Endothelial cell of umbilical vein (primary cell): ENCODE data around the gene FASLG. TPM values are rescaled to one million over a fixed set of nuclear protein-coding genes. Genes with fewer than 3 reads are reported as not detected.

ENCODE experiments used
- BruUV-seq: library from RNA; stranded (reverse); fragments of 400-500 nt; replicated peaks from 2 replicates; lab custom pipeline; 2021; lab: Mats Ljungman, UMichigan
- CTCF ChIA-PET: fragments of 300-600, 350-600 bp; sonication (Branson Sonifier 250); formaldehyde crosslinking; loops from one replicate; lab custom pipeline; 2021; ENCODE audit warnings: antibody characterized with exemption, inconsistent platforms; lab: Charles Lee
- POLR2A ChIA-PET: fragments of 300-600, 350-600 bp; sonication (Branson Sonifier 250); formaldehyde crosslinking; loops from one replicate; lab custom pipeline; 2021; ENCODE audit warnings: antibody characterized with exemption, inconsistent platforms; lab: Charles Lee
- DNase-seq: peaks from one replicate; pipeline ENCODE4 v3.0.0-alpha.2; 2011; ENCODE audit warnings: low read depth, low spot score
- FAIRE-seq: peaks from 2 replicates; lab custom pipeline; 2011; peaks lifted over from hg19 to GRCh38; lab: Jason Lieb, UNC
- H2AFZ ChIP-seq: 2 replicates; pipeline ENCODE4 v1.6.0; 2012; ENCODE audit warnings: low read depth, low read length, control low read depth, inconsistent platforms
- H3K27ac ChIP-seq: 2 replicates; pipeline ENCODE4 v1.5.1; 2011; ENCODE audit warnings: low read depth, mild to moderate bottlenecking, control low read depth, low read length, moderate library complexity; ENCODE audit not compliant: insufficient read depth
- H3K27me3 ChIP-seq, 2 experiments: 2 replicates each; pipeline versions ENCODE4 v1.6.0 to v1.6.1; 2011; ENCODE audit warnings: low read length in 2 of 2, mixed read lengths in 1 of 2; ENCODE audit not compliant: control insufficient read depth in 2 of 2, insufficient read depth in 2 of 2
- H3K36me3 ChIP-seq, 2 experiments: 2 replicates in 1 of 2; 3 replicates in 1 of 2; pipeline ENCODE4 v1.5.1; 2011; ENCODE audit warnings: low read length in 2 of 2, mild to moderate bottlenecking in 1 of 2, moderate library complexity in 1 of 2; ENCODE audit not compliant: control insufficient read depth in 2 of 2, insufficient read depth in 2 of 2; ENCODE audit errors: extremely low read depth in 1 of 2
- H3K4me1 ChIP-seq: 3 replicates; pipeline ENCODE4 v1.5.1; 2011; ENCODE audit warnings: mild to moderate bottlenecking, low read length; ENCODE audit not compliant: control insufficient read depth, insufficient read depth; ENCODE audit errors: extremely low read depth
- H3K4me2 ChIP-seq: 2 replicates; pipeline ENCODE4 v1.6.1; 2011; ENCODE audit warnings: low read length, control low read depth, mixed read lengths; ENCODE audit not compliant: insufficient read depth
- H3K4me3 ChIP-seq, 3 experiments: fragments of 200-600 bp in 1 of 3; sonication (generic), shearing (Covaris generic) in 1 of 3; replicated peaks in 1 of 3; 2 replicates each; pipeline ENCODE4 v1.5.1; 2011 to 2016; ENCODE audit warnings: control low read depth in 3 of 3, low read length in 3 of 3, mild to moderate bottlenecking in 2 of 3, inconsistent platforms in 1 of 3, low read depth in 1 of 3, moderate library complexity in 1 of 3; ENCODE audit not compliant: insufficient read depth in 1 of 3
- H3K79me2 ChIP-seq: 2 replicates; pipeline ENCODE4 v1.6.0; 2012; ENCODE audit warnings: low read length, inconsistent platforms; ENCODE audit not compliant: control insufficient read depth, insufficient read depth
- H3K9ac ChIP-seq: replicated peaks from 2 replicates; pipeline ENCODE3; 2011; ENCODE audit warnings: low read length, control low read depth; ENCODE audit not compliant: insufficient read depth; ENCODE audit errors: extremely low read depth
- H3K9me1 ChIP-seq: replicated peaks from 3 replicates; pipeline ENCODE4 v1.6.0; 2011; ENCODE audit warnings: mild to moderate bottlenecking, low read length; ENCODE audit not compliant: control insufficient read depth, insufficient read depth; ENCODE audit errors: extremely low read depth
- H3K9me3 ChIP-seq: replicated peaks from 2 replicates; pipeline ENCODE4 v1.5.1; 2012; ENCODE audit warnings: low read length, inconsistent platforms; ENCODE audit not compliant: control insufficient read depth, insufficient read depth
- H4K20me1 ChIP-seq: replicated peaks from 2 replicates; pipeline ENCODE3; 2011; ENCODE audit warnings: mild to moderate bottlenecking, low read length; ENCODE audit not compliant: control insufficient read depth, insufficient read depth; ENCODE audit errors: extremely low read depth
- EZH2 ChIP-seq: IDR thresholded peaks from 2 replicates; pipeline ENCODE4 v1.6.1; 2012; ENCODE audit warnings: borderline replicate concordance, low read depth, mild to moderate bottlenecking, moderate library complexity, low read length, inconsistent platforms; ENCODE audit not compliant: severe bottlenecking
- FOS ChIP-seq: IDR thresholded peaks from 2 replicates; pipeline ENCODE4 v1.6.1; 2011; ENCODE audit warnings: mild to moderate bottlenecking, low read length, moderate library complexity, borderline replicate concordance; ENCODE audit not compliant: insufficient read depth
- GATA2 ChIP-seq: IDR thresholded peaks from 2 replicates; pipeline ENCODE4 v1.7.0; 2011; ENCODE audit warnings: low read depth, mild to moderate bottlenecking, moderate library complexity, mixed read lengths, low read length; ENCODE audit not compliant: insufficient read length, insufficient read depth
- JUN ChIP-seq: IDR thresholded peaks from 2 replicates; pipeline ENCODE4 v1.6.1; 2011; ENCODE audit warnings: borderline replicate concordance, low read depth; ENCODE audit not compliant: insufficient read length, insufficient read depth
- dilution Hi-C: fragments of 300-500 bp; cut with MboI; formaldehyde crosslinking; loops from one replicate; pipeline ENCODE4 v1.15.0; 2019; ENCODE audit warnings: low sequenced_read_pairs; ENCODE audit not compliant: extremely low pct_ligation_motif_present
- intact Hi-C: fragments of 100-400 bp; cut with micrococcal nuclease; formaldehyde crosslinking; loops from one replicate; pipeline ENCODE4 v1.10.0; 2022
- polyA plus RNA-seq, 4 experiments: library from polyadenylated mRNA; depleted of rRNA in 3 of 4; stranded (reverse) in 3 of 4; unstranded in 1 of 4; fragments of >200 nt; gene quantifications; 2 replicates each; pipeline versions ENCODE4 v1.2.1 to v1.2.3, GENCODE V29; 2011 to 2012; ENCODE audit warnings: missing spikeins in 1 of 4
- total RNA-seq: library from RNA; stranded (reverse); gene quantifications from 2 replicates; pipeline ENCODE4 v1.2.3, GENCODE V29; 2021
- TF ChIP-seq, protein P1 (sequence below), 2 donors: IDR thresholded peaks; 1 replicate in 1 of 2; 2 replicates in 1 of 2; pipeline ENCODE4 v1.5.1; 2011; ENCODE audit warnings: low read length in 2 of 2, mild to moderate bottlenecking in 2 of 2, moderate library complexity in 2 of 2, control low read depth in 1 of 2, inconsistent platforms in 1 of 2, low read depth in 1 of 2; ENCODE audit not compliant: insufficient read depth in 1 of 2; ENCODE audit errors: extremely low read depth in 1 of 2

Gene FASLG
- total and polyA plus RNA-seq, 2 donors (not counting 3 experiments of a cell fraction or from before 2014, with no cell fraction given), result not detected

DNA sequence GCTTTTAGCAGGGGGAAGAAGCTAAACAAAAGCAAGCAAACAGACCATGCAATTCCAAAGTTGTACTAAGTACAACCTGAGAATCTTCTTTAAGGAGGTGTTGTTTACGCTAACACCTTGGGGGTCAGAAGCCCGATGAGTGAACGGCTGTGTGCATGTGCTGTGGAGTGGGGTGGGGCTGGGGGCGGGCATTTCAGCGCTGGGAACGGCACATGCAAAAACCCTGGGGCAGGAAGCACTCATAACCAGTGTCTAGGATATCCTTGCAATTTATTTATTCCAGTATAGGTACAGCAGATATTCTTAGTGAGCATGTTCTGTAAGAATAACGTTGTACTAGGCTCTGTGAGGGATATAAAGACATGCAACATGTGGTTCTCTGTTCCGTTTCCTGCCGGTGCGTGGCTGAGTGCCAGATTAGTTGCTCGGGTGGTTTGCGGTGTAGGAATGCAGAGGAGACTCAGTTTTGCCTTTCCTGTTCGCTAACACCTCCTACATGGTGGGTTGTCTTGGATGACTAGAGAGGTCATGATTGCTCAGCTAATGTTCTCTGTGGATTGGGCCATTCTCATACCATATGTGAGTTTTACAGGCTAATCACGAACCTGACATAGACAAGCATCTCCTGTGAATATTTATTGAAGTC, 3.7 kb downstream of the FASLG start:
- no peak overlapping the region for H3K4me2 ChIP-seq
- intact Hi-C loops (no loop called here), dilution Hi-C loops (no loop called here)
- H3K36me3 ChIP-seq, result no peaks in the 10 kb centered on the region
- CTCF ChIA-PET, result no interaction called here
- H3K4me3 ChIP-seq, result no peak overlapping the region
- H2AFZ ChIP-seq, result no peak overlapping the region
- POLR2A ChIA-PET, result no interaction called here
- TF ChIP-seq EZH2 (no peak), GATA2 (no peak), FOS (no peak), JUN (no peak)
- TF ChIP-seq, protein P1, sequence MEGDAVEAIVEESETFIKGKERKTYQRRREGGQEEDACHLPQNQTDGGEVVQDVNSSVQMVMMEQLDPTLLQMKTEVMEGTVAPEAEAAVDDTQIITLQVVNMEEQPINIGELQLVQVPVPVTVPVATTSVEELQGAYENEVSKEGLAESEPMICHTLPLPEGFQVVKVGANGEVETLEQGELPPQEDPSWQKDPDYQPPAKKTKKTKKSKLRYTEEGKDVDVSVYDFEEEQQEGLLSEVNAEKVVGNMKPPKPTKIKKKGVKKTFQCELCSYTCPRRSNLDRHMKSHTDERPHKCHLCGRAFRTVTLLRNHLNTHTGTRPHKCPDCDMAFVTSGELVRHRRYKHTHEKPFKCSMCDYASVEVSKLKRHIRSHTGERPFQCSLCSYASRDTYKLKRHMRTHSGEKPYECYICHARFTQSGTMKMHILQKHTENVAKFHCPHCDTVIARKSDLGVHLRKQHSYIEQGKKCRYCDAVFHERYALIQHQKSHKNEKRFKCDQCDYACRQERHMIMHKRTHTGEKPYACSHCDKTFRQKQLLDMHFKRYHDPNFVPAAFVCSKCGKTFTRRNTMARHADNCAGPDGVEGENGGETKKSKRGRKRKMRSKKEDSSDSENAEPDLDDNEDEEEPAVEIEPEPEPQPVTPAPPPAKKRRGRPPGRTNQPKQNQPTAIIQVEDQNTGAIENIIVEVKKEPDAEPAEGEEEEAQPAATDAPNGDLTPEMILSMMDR (IDR thresholded peaks at IDR 0.05; ENCODE audit: extremely low read depth in 1 of 2, insufficient read depth in 1 of 2, low read depth in 1 of 2, low read length in 2 of 2), result no peak
- H3K27ac ChIP-seq, result no peak overlapping the region
- no peaks in the 10 kb centered on the region for H4K20me1 ChIP-seq
- peak; percentile 11 for DNase-seq
- H3K9me1 ChIP-seq, result no peaks in the 10 kb centered on the region
- no peak overlapping the region for H3K9ac ChIP-seq
- H3K4me1 ChIP-seq, result no peaks in the 10 kb centered on the region
- BruUV-seq, result no TSS peak
- H3K27me3 ChIP-seq, result peaks cover 0 to 2% of the 10 kb centered on the region in 2 experiments
- FAIRE-seq, result no peak
- H3K9me3 ChIP-seq, result no peaks in the 10 kb centered on the region
- no peaks in the 10 kb centered on the region for H3K79me2 ChIP-seq
